ENCODE measurements around the gene A4GNT. TPM values are rescaled to one million over a fixed set of nuclear protein-coding genes. Genes with fewer than 3 reads are reported as not detected.
A peak's percentile ranks its signal among the peaks of the same experiment; 100 is the strongest.

A4GNT gene
- total RNA-seq, 1 donor from 2014 or later, result 0.41 TPM

- ATAC-seq (no peak), DNase-seq (no peak)
- Histone ChIP-seq H3K27ac (no peak overlapping the region), H3K4me1 (peaks cover 9% of the 10 kb centered on the region), H3K9me3 (no peaks in the 10 kb centered on the region), H3K4me3 (no peak overlapping the region), H3K36me3 (no peaks in the 10 kb centered on the region), H3K27me3 (ENCODE audit: low read depth) (no peaks in the 10 kb centered on the region)
- intact Hi-C loops (cut with DNase I), result no loop called here
- no peak for TF ChIP-seq CTCF (IDR thresholded peaks at IDR 0.05)
Measured at GRCh38 chr3:138139691-138140090, 7.5 kb upstream of the A4GNT start.

GRCh38 chr3:138137861-138138260 lies 5.7 kb upstream of the A4GNT start:
- peaks cover 9% of the 10 kb centered on the region for H3K4me1 ChIP-seq
- H3K27me3 ChIP-seq (ENCODE audit: low read depth), result no peaks in the 10 kb centered on the region
- H3K4me3 ChIP-seq, result no peak overlapping the region
- peak; percentile 37 to 42 for ATAC-seq
- no peaks in the 10 kb centered on the region for H3K36me3 ChIP-seq
- intact Hi-C loops (cut with DNase I), result no loop called here
- peak overlapping the region; percentile 48 for H3K27ac ChIP-seq
- no peak for DNase-seq
- H3K9me3 ChIP-seq, result no peaks in the 10 kb centered on the region
- TF ChIP-seq CTCF (IDR thresholded peaks at IDR 0.05), result no peak

- intact Hi-C loops (cut with DNase I), result no loop called here
- no peaks in the 10 kb centered on the region for H3K9me3 ChIP-seq
- no peak for TF ChIP-seq CTCF (IDR thresholded peaks at IDR 0.05)
- peaks cover 9% of the 10 kb centered on the region for H3K4me1 ChIP-seq
- no peaks in the 10 kb centered on the region for H3K36me3 ChIP-seq
- no peaks in the 10 kb centered on the region for H3K27me3 ChIP-seq (ENCODE audit: low read depth)
- peak; percentile 66 to 69 for ATAC-seq
- peak overlapping the region; percentile 27 for H3K27ac ChIP-seq
- H3K4me3 ChIP-seq, result no peak overlapping the region
- no peak for DNase-seq
Measured at GRCh38 chr3:138136201-138136600, 4.0 kb upstream of the A4GNT start.

- Histone ChIP-seq H3K36me3 (no peaks in the 10 kb centered on the region), H3K27me3 (ENCODE audit: low read depth) (no peaks in the 10 kb centered on the region), H3K4me3 (no peak overlapping the region), H3K27ac (peak overlapping the region; percentile 27), H3K4me1 (peaks cover 9% of the 10 kb centered on the region), H3K9me3 (no peaks in the 10 kb centered on the region)
- DNase-seq (no peak), ATAC-seq (no peak)
- intact Hi-C loops (cut with DNase I), result no loop called here
- TF ChIP-seq CTCF (IDR thresholded peaks at IDR 0.05), result no peak
Measured at GRCh38 chr3:138135833-138136194, 3.6 kb upstream of the A4GNT start.

GRCh38 chr3:138135146-138135832 lies 3.1 kb upstream of the A4GNT start:
- intact Hi-C loops (cut with DNase I), result no loop called here
- peaks cover 9% of the 10 kb centered on the region for H3K4me1 ChIP-seq
- peak; percentile 56 to 64 for ATAC-seq

More at GRCh38 chr3:138135146-138135832, 3.1 kb upstream of the A4GNT start:
- TF ChIP-seq CTCF (IDR thresholded peaks at IDR 0.05), result no peak
- Histone ChIP-seq H3K27ac (peak overlapping the region; percentile 27), H3K36me3 (no peaks in the 10 kb centered on the region), H3K27me3 (ENCODE audit: low read depth) (no peaks in the 10 kb centered on the region), H3K9me3 (no peaks in the 10 kb centered on the region), H3K4me3 (no peak overlapping the region)
- no peak for DNase-seq

Data from lower lobe of right lung (tissue), 2 donors.